Mesenchymal stem cell (in vitro differentiated cells and primary cell): Measurements from ENCODE around the gene SIK3.
A peak's percentile ranks its signal among the peaks of the same experiment; 100 is the strongest.

ENCODE experiments used
- DNase-seq: peaks from one replicate; pipeline ENCODE4 v3.0.0-alpha.2; 2013
- H2AFZ ChIP-seq: one replicate; pipeline ENCODE4 v1.6.1; 2013; ENCODE audit warnings: low read depth, mild to moderate bottlenecking, control low read depth, inconsistent platforms, low read length, moderate library complexity
- H2AK5ac ChIP-seq: 2 replicates; pipeline ENCODE4 v1.6.1; 2013; ENCODE audit warnings: low read length, moderate library complexity, mild to moderate bottlenecking, inconsistent platforms; ENCODE audit not compliant: severe bottlenecking
- H2BK120ac ChIP-seq: one replicate; pipeline ENCODE4 v1.6.1; 2013; ENCODE audit warnings: low read depth, mild to moderate bottlenecking, inconsistent platforms, low read length, moderate library complexity
- H2BK12ac ChIP-seq, 2 experiments: one replicate each; pipeline ENCODE4 v1.6.1; 2013; ENCODE audit warnings: inconsistent platforms in 2 of 2, low read length in 2 of 2, mild to moderate bottlenecking in 2 of 2, moderate library complexity in 2 of 2, control low read depth in 1 of 2
- H2BK15ac ChIP-seq: one replicate; pipeline ENCODE4 v1.6.1; 2013; ENCODE audit warnings: mild to moderate bottlenecking, low read depth, inconsistent platforms; ENCODE audit not compliant: poor library complexity, severe bottlenecking
- H2BK5ac ChIP-seq: 2 replicates; pipeline ENCODE4 v1.6.1; 2013; ENCODE audit warnings: low read depth, mild to moderate bottlenecking, low read length, control low read depth, inconsistent platforms; ENCODE audit not compliant: poor library complexity, severe bottlenecking
- H3K14ac ChIP-seq, 2 experiments: one replicate each; pipeline ENCODE4 v1.6.1; 2013; ENCODE audit warnings: inconsistent platforms in 2 of 2, low read length in 2 of 2, control low read depth in 1 of 2, mild to moderate bottlenecking in 1 of 2, moderate library complexity in 1 of 2
- H3K18ac ChIP-seq, 2 experiments: one replicate each; pipeline ENCODE4 v1.6.1; 2013; ENCODE audit warnings: inconsistent platforms in 2 of 2, low read length in 2 of 2, control low read depth in 1 of 2, low read depth in 1 of 2, mild to moderate bottlenecking in 1 of 2
- H3K23ac ChIP-seq, 2 experiments: one replicate each; pipeline ENCODE4 v1.6.1; 2013; ENCODE audit warnings: inconsistent platforms in 2 of 2, low read length in 2 of 2, mild to moderate bottlenecking in 2 of 2, moderate library complexity in 2 of 2, control low read depth in 1 of 2
- H3K27ac ChIP-seq: 2 replicates; pipeline ENCODE4 v1.5.1; 2013; ENCODE audit warnings: mild to moderate bottlenecking, moderate library complexity, low read length, control low read depth, inconsistent platforms; ENCODE audit not compliant: poor library complexity, severe bottlenecking
- H3K27me3 ChIP-seq, 2 experiments: 2 replicates each; pipeline versions ENCODE4 v1.6.1 to v1.7.0; 2013; ENCODE audit warnings: low read length in 2 of 2, mild to moderate bottlenecking in 2 of 2, moderate library complexity in 2 of 2, control low read depth in 1 of 2, inconsistent platforms in 1 of 2; ENCODE audit not compliant: control insufficient read depth in 1 of 2, insufficient read depth in 1 of 2
- H3K36me3 ChIP-seq, 2 experiments: 2 replicates each; pipeline versions ENCODE4 v1.6.1 to v1.7.0; 2013; ENCODE audit warnings: low read length in 2 of 2, control low read depth in 1 of 2, inconsistent platforms in 1 of 2, low read depth in 1 of 2, mild to moderate bottlenecking in 1 of 2; ENCODE audit not compliant: insufficient read depth in 2 of 2, control insufficient read depth in 1 of 2
- H3K4ac ChIP-seq, 2 experiments: one replicate each; pipeline ENCODE4 v1.6.1; 2013; ENCODE audit warnings: inconsistent platforms in 2 of 2, low read length in 2 of 2, mild to moderate bottlenecking in 2 of 2, moderate library complexity in 2 of 2, control low read depth in 1 of 2, low read depth in 1 of 2
- H3K4me1 ChIP-seq: 2 replicates; pipeline ENCODE4 v1.6.1; 2013; ENCODE audit warnings: low read depth, low read length, control low read depth; ENCODE audit not compliant: control insufficient read depth, insufficient read depth
- H3K4me2 ChIP-seq: 2 replicates; pipeline ENCODE4 v1.6.1; 2013; ENCODE audit warnings: low read length, mild to moderate bottlenecking, inconsistent platforms; ENCODE audit not compliant: poor library complexity, severe bottlenecking
- H3K4me3 ChIP-seq, 2 experiments: 2 replicates each; pipeline versions ENCODE4 v1.5.1 to v1.7.0; 2013; ENCODE audit warnings: low read length in 2 of 2, mild to moderate bottlenecking in 2 of 2, control low read depth in 1 of 2, low read depth in 1 of 2; ENCODE audit not compliant: insufficient read depth in 1 of 2
- H3K79me1 ChIP-seq: replicated peaks from 2 replicates; pipeline ENCODE4 v1.6.1; 2013; ENCODE audit warnings: mild to moderate bottlenecking, control low read depth, low read length, inconsistent platforms; ENCODE audit not compliant: poor library complexity, severe bottlenecking
- H3K9ac ChIP-seq: 2 replicates; pipeline ENCODE4 v1.7.0; 2013; ENCODE audit warnings: mild to moderate bottlenecking, low read length, moderate library complexity
- H3K9me3 ChIP-seq: 2 replicates; pipeline ENCODE4 v1.7.0; 2013; ENCODE audit warnings: mild to moderate bottlenecking, low read length; ENCODE audit not compliant: control insufficient read depth
- H4K8ac ChIP-seq: one replicate; pipeline ENCODE4 v1.6.1; 2013; ENCODE audit warnings: inconsistent platforms, mild to moderate bottlenecking, low read length, moderate library complexity
- H4K91ac ChIP-seq: one replicate; pipeline ENCODE4 v1.6.1; 2013; ENCODE audit warnings: mild to moderate bottlenecking, low read length, inconsistent platforms
- WGBS: methylation state at CpG from one replicate; pipeline ENCODE4 v1.1.7; 2013; ENCODE audit warnings: mixed read lengths; 5-methylcytosine and 5-hydroxymethylcytosine counted together

SIK3 gene

DNA sequence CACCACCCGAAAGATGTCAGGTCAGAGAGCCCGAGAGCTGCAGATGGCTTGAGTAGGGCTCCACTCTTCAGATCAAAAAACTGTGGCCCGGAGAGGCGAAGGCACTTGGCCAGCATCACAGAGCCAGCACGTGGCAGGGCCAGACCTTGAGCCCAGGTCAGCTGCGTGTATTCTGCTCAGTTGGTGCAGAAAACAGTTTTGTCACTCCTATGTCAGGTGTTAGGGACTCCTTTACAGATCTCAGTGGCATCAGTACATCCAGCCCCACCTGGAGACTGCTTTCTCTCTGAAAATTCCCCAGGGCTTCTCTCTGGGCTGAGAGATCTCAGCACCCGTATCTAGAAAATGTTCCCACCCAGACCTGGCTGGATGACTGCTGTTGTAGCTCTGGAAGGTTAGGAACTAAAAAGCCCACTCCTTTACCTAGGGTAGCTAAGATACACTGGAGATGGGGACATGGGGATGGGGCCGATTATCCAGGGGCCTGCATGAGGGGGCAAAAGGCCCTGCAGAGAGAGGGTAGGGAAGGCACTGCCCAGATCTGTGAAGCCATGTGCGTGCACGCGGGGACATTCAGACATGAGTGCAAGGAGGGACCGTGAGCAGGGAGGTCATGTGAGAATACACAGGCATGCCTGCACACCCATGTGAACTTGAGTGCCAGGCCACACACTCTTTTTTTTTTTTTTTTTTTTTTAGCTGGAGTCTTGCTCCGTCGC is 264.3 kb downstream of the SIK3 start:
- Histone ChIP-seq H3K9ac (no peak overlapping the region), H4K8ac (no peak overlapping the region), H3K18ac (no peak overlapping the region), H2BK120ac (no peak overlapping the region), H3K14ac (no peak overlapping the region), H3K4me1 (peaks cover 14% of the 10 kb centered on the region), H2BK12ac (peak overlapping the region in 1 of 2 experiments; percentile 81), H2BK5ac (no peak overlapping the region), H3K4me3 (no peak overlapping the region), H2BK15ac (no peak overlapping the region), H2AK5ac (no peak overlapping the region), H3K9me3 (no peaks in the 10 kb centered on the region), H3K4ac (no peak overlapping the region), H4K91ac (no peak overlapping the region), H3K27me3 (peaks cover 0 to 9% of the 10 kb centered on the region in 2 experiments), H3K36me3 (no peaks in the 10 kb centered on the region), H2AFZ (no peak overlapping the region), H3K79me1 (no peaks in the 10 kb centered on the region), H3K4me2 (no peak overlapping the region), H3K27ac (no peak overlapping the region), H3K23ac (no peak overlapping the region)
- WGBS = 91% methylated on average over 13 of the region's 14 CpGs
- DNase-seq = no peak

DNA sequence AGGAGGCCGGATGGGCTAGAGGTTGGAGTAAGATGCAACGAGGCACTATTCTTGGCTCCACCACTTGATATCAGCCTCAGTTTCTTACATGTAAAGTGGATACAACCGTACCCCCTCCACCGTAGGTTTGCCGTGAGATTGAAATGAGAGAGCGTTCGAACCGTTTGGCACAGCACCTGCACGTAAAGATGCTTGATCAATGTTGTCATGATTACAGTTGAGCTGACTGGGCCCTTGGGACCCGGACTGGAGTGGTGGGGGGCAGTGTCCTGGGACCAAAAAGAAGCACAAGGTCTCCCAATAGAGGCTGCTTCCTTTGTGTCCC is 264.8 kb downstream of the SIK3 start:
- H2AK5ac ChIP-seq = no peak overlapping the region
- 97% methylated on average over 10 of the region's 10 CpGs for WGBS

DNA sequence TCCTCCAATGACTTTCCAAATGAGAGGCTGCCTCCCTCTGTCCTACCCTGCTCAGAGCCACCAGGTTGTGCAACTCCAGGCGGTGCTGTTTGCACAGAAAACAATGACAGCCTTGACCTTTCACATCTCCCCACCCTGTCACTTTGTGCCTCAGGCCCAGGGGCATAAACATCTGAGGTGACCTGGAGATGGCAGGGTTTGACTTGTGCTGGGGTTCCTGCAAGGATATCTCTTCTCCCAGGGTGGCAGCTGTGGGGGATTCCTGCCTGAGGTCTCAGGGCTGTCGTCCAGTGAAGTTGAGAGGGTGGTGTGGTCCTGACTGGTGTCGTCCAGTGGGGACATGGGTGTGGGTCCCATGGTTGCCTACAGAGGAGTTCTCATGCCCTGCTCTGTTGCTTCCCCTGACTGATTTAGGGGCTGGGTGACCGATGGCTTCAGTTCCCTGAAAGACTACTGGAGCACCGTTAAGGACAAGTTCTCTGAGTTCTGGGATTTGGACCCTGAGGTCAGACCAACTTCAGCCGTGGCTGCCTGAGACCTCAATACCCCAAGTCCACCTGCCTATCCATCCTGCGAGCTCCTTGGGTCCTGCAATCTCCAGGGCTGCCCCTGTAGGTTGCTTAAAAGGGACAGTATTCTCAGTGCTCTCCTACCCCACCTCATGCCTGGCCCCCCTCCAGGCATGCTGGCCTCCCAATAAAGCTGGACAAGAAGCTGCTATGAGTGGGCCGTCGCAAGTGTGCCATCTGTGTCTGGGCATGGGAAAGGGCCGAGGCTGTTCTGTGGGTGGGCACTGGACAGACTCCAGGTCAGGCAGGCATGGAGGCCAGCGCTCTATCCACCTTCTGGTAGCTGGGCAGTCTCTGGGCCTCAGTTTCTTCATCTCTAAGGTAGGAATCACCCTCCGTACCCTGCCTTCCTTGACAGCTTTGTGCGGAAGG is 265.6 kb downstream of the SIK3 start:
- Histone ChIP-seq H3K4me1 (peaks cover 12% of the 10 kb centered on the region), H2BK15ac (no peak overlapping the region), H2BK120ac (no peak overlapping the region), H3K4ac (no peak overlapping the region), H3K9me3 (no peaks in the 10 kb centered on the region), H2BK12ac (no peak overlapping the region), H3K4me2 (no peak overlapping the region), H3K79me1 (no peaks in the 10 kb centered on the region), H3K23ac (no peak overlapping the region), H3K14ac (no peak overlapping the region), H3K4me3 (peak overlapping the region in 1 of 2 experiments; percentile 20), H3K27ac (no peak overlapping the region), H2AK5ac (no peak overlapping the region), H3K9ac (no peak overlapping the region), H2BK5ac (no peak overlapping the region), H3K18ac (no peak overlapping the region), H4K91ac (peak overlapping the region; percentile 47), H4K8ac (no peak overlapping the region), H3K36me3 (no peaks in the 10 kb centered on the region), H3K27me3 (peaks cover 0 to 9% of the 10 kb centered on the region in 2 experiments), H2AFZ (no peak overlapping the region)
- DNase-seq = no peak
- WGBS = 87% methylated on average over 12 of the region's 13 CpGs

More for the DNA sequence above, 264.8 kb downstream of the SIK3 start:
- Histone ChIP-seq H3K9me3 (no peaks in the 10 kb centered on the region), H2BK15ac (no peak overlapping the region), H3K23ac (no peak overlapping the region), H2BK5ac (no peak overlapping the region), H2BK120ac (no peak overlapping the region), H3K14ac (no peak overlapping the region), H3K36me3 (no peaks in the 10 kb centered on the region), H3K9ac (no peak overlapping the region), H4K91ac (no peak overlapping the region), H3K79me1 (no peaks in the 10 kb centered on the region), H3K27me3 (peaks cover 0 to 9% of the 10 kb centered on the region in 2 experiments), H3K4ac (no peak overlapping the region), H3K4me3 (no peak overlapping the region), H3K18ac (no peak overlapping the region), H3K27ac (no peak overlapping the region), H4K8ac (no peak overlapping the region), H3K4me2 (no peak overlapping the region), H2BK12ac (no peak overlapping the region), H2AFZ (no peak overlapping the region), H3K4me1 (peaks cover 14% of the 10 kb centered on the region)
- no peak for DNase-seq

DNA sequence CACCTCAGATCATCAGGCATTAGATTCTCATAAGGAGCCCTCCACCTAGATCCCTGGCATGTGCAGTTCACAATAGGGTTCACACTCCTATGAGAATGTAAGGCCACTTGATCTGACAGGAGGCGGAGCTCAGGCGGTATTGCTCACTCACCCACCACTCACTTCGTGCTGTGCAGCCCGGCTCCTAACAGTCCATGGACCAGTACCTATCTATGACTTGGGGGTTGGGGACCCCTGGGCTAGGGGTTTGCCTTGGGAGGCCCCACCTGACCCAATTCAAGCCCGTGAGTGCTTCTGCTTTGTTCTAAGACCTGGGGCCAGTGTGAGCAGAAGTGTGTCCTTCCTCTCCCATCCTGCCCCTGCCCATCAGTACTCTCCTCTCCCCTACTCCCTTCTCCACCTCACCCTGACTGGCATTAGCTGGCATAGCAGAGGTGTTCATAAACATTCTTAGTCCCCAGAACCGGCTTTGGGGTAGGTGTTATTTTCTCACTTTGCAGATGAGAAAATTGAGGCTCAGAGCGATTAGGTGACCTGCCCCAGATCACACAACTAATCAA is 266.4 kb downstream of the SIK3 start:
- Histone ChIP-seq H3K79me1 (no peaks in the 10 kb centered on the region), H2BK5ac (no peak overlapping the region), H3K4me2 (no peak overlapping the region), H3K4me1 (peaks cover 12% of the 10 kb centered on the region), H2BK15ac (no peak overlapping the region), H2AFZ (no peak overlapping the region), H3K9me3 (no peaks in the 10 kb centered on the region), H3K14ac (no peak overlapping the region), H3K4ac (no peak overlapping the region), H3K36me3 (no peaks in the 10 kb centered on the region), H2BK120ac (no peak overlapping the region), H3K23ac (no peak overlapping the region), H2BK12ac (no peak overlapping the region), H4K8ac (no peak overlapping the region), H3K9ac (no peak overlapping the region), H3K18ac (no peak overlapping the region), H3K27ac (no peak overlapping the region), H3K4me3 (no peak overlapping the region), H4K91ac (no peak overlapping the region), H3K27me3 (peaks cover 0 to 16% of the 10 kb centered on the region in 2 experiments), H2AK5ac (no peak overlapping the region)
- no peak for DNase-seq
- 92% methylated on average over 7 of the region's 7 CpGs for WGBS
